ENCODE measurements around the gene SLC16A4.

Gene SLC16A4

GRCh38 chr1:110326826-110327225, 64.0 kb downstream of the SLC16A4 start:
- no peak for DNase-seq (ENCODE audit: low spot score)

DNA sequence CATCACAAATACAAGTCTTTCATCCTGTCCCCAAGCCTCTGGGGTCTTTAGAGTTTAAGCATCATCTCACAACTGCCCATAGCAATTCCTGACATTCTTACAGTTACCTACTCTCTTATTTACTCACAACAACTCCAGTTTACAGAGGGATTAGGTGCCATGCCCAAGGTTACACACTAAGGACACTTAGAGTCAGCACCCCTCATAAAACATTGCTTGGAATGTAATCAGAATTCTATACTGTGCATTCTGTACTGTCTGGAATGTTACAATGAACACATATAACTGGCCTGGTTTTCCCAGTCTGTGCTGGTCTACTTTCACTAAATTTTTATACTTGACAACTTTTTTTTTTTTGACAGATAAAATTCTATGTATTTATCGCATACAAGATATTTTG, 66.2 kb downstream of the SLC16A4 start:
- DNase-seq (ENCODE audit: low spot score): no peak

- DNase-seq (ENCODE audit: low spot score): no peak
Measured at GRCh38 chr1:110321846-110322245, 69.0 kb downstream of the SLC16A4 start.

DNA sequence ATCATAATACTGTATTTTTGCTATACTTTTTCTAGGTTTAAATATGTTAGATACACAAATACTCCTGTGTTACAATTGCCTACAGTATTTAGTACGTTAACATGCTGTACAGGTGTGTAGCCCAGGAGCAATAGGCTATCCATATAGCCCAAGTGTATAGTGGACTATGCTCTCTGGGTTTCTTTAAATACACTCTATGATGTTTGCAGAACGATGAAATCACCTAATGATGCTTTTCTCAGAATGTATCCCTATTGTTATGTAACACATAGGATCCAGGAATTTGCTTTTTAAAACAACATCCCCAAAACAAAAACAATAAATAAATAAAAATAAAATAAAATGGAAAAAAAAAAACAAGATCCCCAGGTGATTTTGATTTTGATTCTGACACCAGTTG, 69.8 kb downstream of the SLC16A4 start:
- DNase-seq (ENCODE audit: low spot score): no peak

DNA sequence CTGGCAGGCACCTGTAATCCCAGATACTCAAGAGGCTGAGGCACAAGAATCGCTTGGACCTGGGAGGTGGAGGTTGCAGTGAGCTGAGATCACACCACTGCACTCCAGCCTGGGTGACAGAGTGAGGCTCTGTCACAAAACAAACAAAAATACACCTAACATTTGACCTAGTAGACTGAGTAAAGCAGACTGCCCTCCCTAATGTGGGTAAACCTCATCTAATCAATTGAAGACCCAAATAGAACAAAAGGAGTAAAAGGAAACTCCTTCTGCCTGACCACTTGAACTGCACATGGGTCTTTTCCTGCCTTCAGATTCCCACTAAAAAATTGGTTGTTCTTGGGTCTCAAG, 70.7 kb downstream of the SLC16A4 start:
- DNase-seq (ENCODE audit: low spot score): no peak

DNA sequence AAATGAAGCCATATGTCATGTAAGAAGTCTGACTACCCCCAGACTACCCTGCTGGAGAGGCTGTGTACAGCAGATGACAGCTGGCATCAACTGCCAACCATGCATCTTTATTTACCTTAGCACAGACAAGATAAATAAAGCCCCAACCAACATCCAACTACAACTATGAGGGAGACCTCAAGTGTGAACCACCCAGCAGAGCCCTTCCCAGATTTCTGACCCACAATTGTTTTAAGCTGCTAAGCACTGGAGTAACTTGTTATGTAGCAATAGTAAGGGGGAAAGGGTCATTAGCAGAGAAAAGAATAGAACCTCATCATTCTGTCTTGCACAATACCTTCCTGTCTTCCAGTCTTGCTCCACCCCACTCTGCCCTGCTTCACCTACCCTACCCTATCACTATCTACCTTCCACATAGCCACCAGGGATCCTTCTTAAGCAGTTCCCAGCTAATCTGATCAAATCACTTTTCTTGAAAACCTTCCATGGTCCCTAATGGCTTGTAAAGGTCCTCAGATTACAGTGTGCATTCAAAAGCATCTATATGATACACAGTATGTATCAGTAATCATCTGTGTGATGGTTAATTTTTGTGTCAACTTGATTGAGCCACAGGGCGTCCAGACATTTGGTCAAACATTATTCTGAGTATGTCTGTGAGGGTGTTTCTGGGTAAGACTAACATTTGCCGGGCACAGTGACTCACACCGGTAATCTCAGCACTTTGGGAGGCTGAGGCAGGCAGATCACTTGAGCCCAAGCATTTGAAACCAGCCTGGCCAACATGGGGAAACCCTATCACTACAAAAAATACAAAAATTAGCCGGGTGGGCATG, 71.3 kb downstream of the SLC16A4 start:
- DNase-seq (ENCODE audit: low spot score): no peak

DNA sequence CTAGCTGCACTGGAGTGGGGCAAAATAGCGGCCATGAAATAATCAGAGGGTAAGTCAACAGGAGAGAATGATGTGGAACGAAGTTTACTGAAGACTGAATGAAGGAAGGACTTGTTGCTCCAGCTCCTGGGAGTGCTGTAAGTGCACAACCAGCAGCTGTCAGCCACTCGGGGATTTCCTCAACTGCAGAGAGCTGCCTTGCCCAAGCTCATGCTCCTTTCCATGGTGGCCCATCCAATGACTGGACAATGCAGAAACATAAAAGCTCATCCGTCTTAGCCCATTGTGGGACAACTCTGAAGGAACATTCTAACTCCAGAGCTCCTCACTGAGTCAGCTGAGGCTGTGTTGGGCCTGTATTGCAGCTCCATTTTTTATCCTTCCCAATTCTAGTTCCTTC, 72.8 kb downstream of the SLC16A4 start:
- DNase-seq (ENCODE audit: low spot score): no peak

DNA sequence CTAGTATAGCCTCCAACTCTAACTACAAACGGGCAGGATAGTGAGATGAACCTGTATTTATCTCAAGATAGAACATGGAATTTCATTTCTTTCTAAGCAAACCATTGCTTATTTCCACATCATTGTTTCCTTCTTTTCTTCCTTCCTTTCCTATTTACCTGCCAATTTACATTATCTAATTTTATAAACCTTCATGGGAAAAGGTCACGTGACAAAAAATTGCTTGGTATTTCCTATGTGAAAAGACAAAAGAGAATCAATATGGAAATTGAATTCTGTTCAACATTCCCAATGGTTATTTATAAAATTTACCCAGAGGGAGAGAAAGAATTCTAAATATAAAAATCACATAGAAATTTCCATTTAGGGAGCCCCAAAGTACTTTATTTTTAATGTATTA, 74.1 kb downstream of the SLC16A4 start:
- no peak for DNase-seq (ENCODE audit: low spot score)

Data from activated CD4-positive, alpha-beta T cell treated with anti-CD3 and anti-CD28 coated beads, Interleukin-2, Interleukin-4, amounts not matched to agents 100 ng/mL and 50 ng/mL, durations not matched to agents 16 hours and 8 hours (primary cell).